ENCODE measurements around the gene MMD. TPM values are rescaled to one million over a fixed set of nuclear protein-coding genes. Genes with fewer than 3 reads are reported as not detected.

MMD gene
- total and polyA plus RNA-seq, 2 of the 13 experiments (the other 11 are each of a cell fraction or from before 2014, with no cell fraction given), result 121 to 225 TPM

DNA sequence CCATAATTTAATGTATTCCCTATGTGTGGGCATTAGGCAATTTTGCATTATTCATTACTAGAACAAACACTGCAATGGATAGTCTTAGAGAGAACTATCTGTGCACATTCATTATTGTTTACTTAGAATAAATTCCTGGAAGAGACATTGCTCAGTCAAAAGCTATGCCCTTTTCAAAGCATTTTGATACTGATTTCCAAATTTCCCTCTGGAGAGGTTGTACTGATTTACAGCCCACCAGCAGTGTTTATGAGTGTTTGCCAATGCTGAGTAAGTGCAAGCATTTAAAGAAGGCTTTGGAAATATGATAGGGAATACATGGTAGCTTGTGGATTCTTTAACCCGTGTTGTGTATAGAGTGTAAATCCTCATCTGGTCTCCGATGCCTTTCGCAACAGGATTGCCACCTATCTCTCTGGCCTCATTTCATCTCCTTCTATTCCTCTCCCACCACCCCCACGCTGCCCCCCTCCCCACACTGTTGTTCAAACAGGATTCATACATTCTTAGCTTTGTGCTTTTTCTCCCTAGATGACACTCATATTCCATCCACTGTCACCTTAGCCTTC, 33.4 kb upstream of the MMD start (continued):
- no peak for TF ChIP-seq CSRNP1 (CRISPR knock-in tag; IDR thresholded peaks at IDR 0.05)
- no peak for TF ChIP-seq PCBP1 (IDR thresholded peaks at IDR 0.05; ENCODE audit: borderline replicate concordance, low read depth, low read length)
- no peak for TF ChIP-seq HNRNPLL (IDR thresholded peaks at IDR 0.05; ENCODE audit: low read depth, low read length, poor library complexity, severe bottlenecking)
- TF ChIP-seq SIN3B (IDR thresholded peaks at IDR 0.05; ENCODE audit: low read length), result no peak
- TF ChIP-seq HDAC6 (IDR thresholded peaks at IDR 0.05; ENCODE audit: low read depth, low read length), result no peak
- TF ChIP-seq ZNF7 (CRISPR knock-in tag; IDR thresholded peaks at IDR 0.05), result no peak
- TF ChIP-seq ZXDC (CRISPR knock-in tag; IDR thresholded peaks at IDR 0.05), result no peak
- 0 out of 2 replicates have a peak, but pooled peaks have one; percentile 43 for TF ChIP-seq GATA4 (IDR thresholded peaks at IDR 0.05; ENCODE audit: borderline replicate concordance, low read depth)
- peak; percentile 96 for TF ChIP-seq HMG20B (CRISPR knock-in tag; conservative IDR thresholded peaks at IDR 0.05)
- TF ChIP-seq EP300 (IDR thresholded peaks at IDR 0.05; ENCODE audit: low read depth in 2 of 2, low read length in 2 of 2), result peak in 1 of 2 experiments; percentile 86; a peak in 2 of 4 replicates
- TF ChIP-seq EP300 (CRISPR knock-in tag; IDR thresholded peaks at IDR 0.05; ENCODE audit: borderline replicate concordance), result peak; percentile 83; the same call in 1 of the 2 replicates
- no peak for TF ChIP-seq SMARCE1 (IDR thresholded peaks at IDR 0.05; ENCODE audit: borderline replicate concordance)
- no peak for TF ChIP-seq MAZ (IDR thresholded peaks at IDR 0.05; ENCODE audit: borderline replicate concordance, low read depth, low read length)
- TF ChIP-seq MAZ (CRISPR knock-in tag; IDR thresholded peaks at IDR 0.05; ENCODE audit: low read depth), result no peak
- no peak for TF ChIP-seq MTERF4 (CRISPR knock-in tag; IDR thresholded peaks at IDR 0.05)
- TF ChIP-seq SMC3 (IDR thresholded peaks at IDR 0.05; ENCODE audit: low read length), result peak; percentile 16; the same call in 1 of the 2 replicates
- peak; percentile 80 for TF ChIP-seq SOX5 (CRISPR knock-in tag; IDR thresholded peaks at IDR 0.05; ENCODE audit: borderline replicate concordance)
- TF ChIP-seq ZNF362 (CRISPR knock-in tag; IDR thresholded peaks at IDR 0.05; ENCODE audit: borderline replicate concordance), result 0 out of 2 replicates have a peak, but pooled peaks have one; percentile 22
- no peak for TF ChIP-seq ARID4A (CRISPR knock-in tag; IDR thresholded peaks at IDR 0.05; ENCODE audit: borderline replicate concordance)
